GM19025 (cell line): Measurements from ENCODE around the gene USH2A.
A peak's percentile ranks its signal among the peaks of the same experiment; 100 is the strongest.

Experiments used
- ATAC-seq: cut with Tn5 transposase; IDR thresholded peaks from one replicate; pipeline ENCODE4 v1.9.1; 2021; ENCODE audit warnings: mild to moderate bottlenecking, low read depth, moderate library complexity; ENCODE audit not compliant: unreplicated experiment

Gene USH2A

GRCh38 chr1:215749414-215749813 is 673.8 kb downstream of the USH2A start:
- no peak for ATAC-seq

- no peak for ATAC-seq
Measured at GRCh38 chr1:215748431-215748830, 674.8 kb downstream of the USH2A start.

GRCh38 chr1:215744419-215744818 is 678.8 kb downstream of the USH2A start:
- ATAC-seq: no peak

GRCh38 chr1:215739025-215739424 is 684.2 kb downstream of the USH2A start:
- no peak for ATAC-seq

GRCh38 chr1:215731699-215732098 is 691.5 kb downstream of the USH2A start:
- ATAC-seq: no peak

- no peak for ATAC-seq
Measured at GRCh38 chr1:215730600-215730999, 692.6 kb downstream of the USH2A start.

GRCh38 chr1:215728169-215728568 is 695.1 kb downstream of the USH2A start:
- no peak for ATAC-seq

- ATAC-seq: no peak
Measured at GRCh38 chr1:215720126-215720525, 703.1 kb downstream of the USH2A start.

GRCh38 chr1:215719552-215719951 is 703.7 kb downstream of the USH2A start:
- no peak for ATAC-seq

- ATAC-seq: no peak
Measured at GRCh38 chr1:215718575-215719287, 704.5 kb downstream of the USH2A start.

GRCh38 chr1:215717677-215718426 is 705.4 kb downstream of the USH2A start:
- no peak for ATAC-seq

- ATAC-seq: no peak
Measured at GRCh38 chr1:215710899-215711225, 712.4 kb downstream of the USH2A start.

GRCh38 chr1:215710036-215710898 is 713.0 kb downstream of the USH2A start:
- ATAC-seq: no peak

GRCh38 chr1:215704089-215704860 is 719.0 kb downstream of the USH2A start:
- ATAC-seq: peak; percentile 81

- ATAC-seq: no peak
Measured at GRCh38 chr1:215682232-215682631, 741.0 kb downstream of the USH2A start.

GRCh38 chr1:215681041-215681440 is 742.2 kb downstream of the USH2A start:
- ATAC-seq: no peak

GRCh38 chr1:215679231-215679630 is 744.0 kb downstream of the USH2A start:
- no peak for ATAC-seq

- ATAC-seq: no peak
Measured at GRCh38 chr1:215677112-215677511, 746.1 kb downstream of the USH2A start.

GRCh38 chr1:215673943-215674342 is 749.3 kb downstream of the USH2A start:
- no peak for ATAC-seq

- no peak for ATAC-seq
Measured at GRCh38 chr1:215672482-215672881, 750.8 kb downstream of the USH2A start.
